ENCODE data around the gene BABAM2.
"Not testable (repeated sequence)": the region's sequence is repeated elsewhere in the genome, so short reads cannot be mapped to it uniquely, and the experiment has no call there.

BABAM2 gene

DNA sequence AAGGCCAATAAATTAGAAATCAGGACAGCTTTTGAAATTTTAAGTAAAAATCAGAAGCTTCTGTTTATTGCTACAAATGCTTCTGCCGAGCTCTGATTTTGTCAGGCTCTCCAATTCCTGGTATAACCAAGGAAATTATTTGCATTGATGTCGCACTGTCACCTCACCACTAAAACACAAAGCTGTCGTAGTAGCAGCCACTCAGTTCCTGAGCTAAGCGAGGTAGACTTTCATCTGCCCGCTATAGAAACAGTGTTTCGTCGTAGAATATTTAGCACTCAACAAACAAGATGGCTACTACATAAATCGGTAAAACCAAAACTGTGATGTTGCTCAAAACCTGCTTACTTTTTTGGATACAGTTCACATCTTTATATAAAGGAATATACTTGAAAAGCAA, 360.8 kb downstream of the BABAM2 start:
- TF ChIP-seq CTCF (IDR thresholded peaks at IDR 0.05; ENCODE audit: low read depth, low read length), result no peak
- Histone ChIP-seq H3K27me3 (ENCODE audit: insufficient read depth, low read depth, severe bottlenecking) (no peaks in the 10 kb centered on the region), H3K27ac (no peak overlapping the region), H3K9me3 (ENCODE audit: severe bottlenecking) (no peaks in the 10 kb centered on the region), H3K4me3 (ENCODE audit: low read depth, low read length) (no peak overlapping the region), H3K36me3 (no peaks in the 10 kb centered on the region)
- DNase-seq, result no peak

- Histone ChIP-seq H3K4me3 (ENCODE audit: low read depth, low read length) (no peak overlapping the region), H3K27ac (no peak overlapping the region), H3K36me3 (no peaks in the 10 kb centered on the region), H3K9me3 (ENCODE audit: severe bottlenecking) (no peaks in the 10 kb centered on the region), H3K27me3 (ENCODE audit: insufficient read depth, low read depth, severe bottlenecking) (no peaks in the 10 kb centered on the region)
- DNase-seq, result no peak
- no peak for TF ChIP-seq CTCF (IDR thresholded peaks at IDR 0.05; ENCODE audit: low read depth, low read length)
Measured at GRCh38 chr2:28252311-28252710, 361.8 kb downstream of the BABAM2 start.

DNA sequence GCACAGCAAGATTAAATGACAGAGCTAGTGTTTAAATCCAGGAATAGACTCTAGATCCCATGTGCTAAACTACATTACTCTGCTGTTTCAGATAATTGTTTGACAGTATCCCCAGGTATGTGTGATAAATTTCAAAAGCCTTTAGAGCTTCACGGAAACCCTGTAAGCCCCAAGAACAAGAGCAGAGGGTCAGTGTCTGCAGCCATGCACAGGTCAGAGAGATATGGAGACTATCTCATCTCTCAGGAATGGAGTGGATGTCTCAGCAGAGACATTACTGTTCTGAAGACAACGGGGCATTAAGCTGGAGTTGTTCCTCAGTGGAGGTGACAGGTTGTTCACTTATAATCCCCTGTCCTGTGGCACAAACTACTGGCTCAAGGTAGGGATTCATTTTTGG, 363.0 kb downstream of the BABAM2 start:
- Histone ChIP-seq H3K27me3 (ENCODE audit: insufficient read depth, low read depth, severe bottlenecking) (no peaks in the 10 kb centered on the region), H3K27ac (no peak overlapping the region), H3K9me3 (ENCODE audit: severe bottlenecking) (no peaks in the 10 kb centered on the region), H3K4me3 (ENCODE audit: low read depth, low read length) (no peak overlapping the region), H3K36me3 (no peaks in the 10 kb centered on the region)
- no peak for DNase-seq
- TF ChIP-seq CTCF (IDR thresholded peaks at IDR 0.05; ENCODE audit: low read depth, low read length), result no peak

GRCh38 chr2:28255231-28255630, 364.7 kb downstream of the BABAM2 start:
- peak; percentile 56 for DNase-seq
- not testable (repeated sequence) for H3K36me3 ChIP-seq; H3K27ac ChIP-seq; H3K9me3 ChIP-seq (ENCODE audit: severe bottlenecking); H3K27me3 ChIP-seq (ENCODE audit: insufficient read depth, low read depth, severe bottlenecking); H3K4me3 ChIP-seq (ENCODE audit: low read depth, low read length)

- DNase-seq, result no peak
- Histone ChIP-seq H3K9me3 (ENCODE audit: severe bottlenecking) (peaks cover 2% of the 10 kb centered on the region), H3K36me3 (no peaks in the 10 kb centered on the region), H3K27ac (no peak overlapping the region), H3K27me3 (ENCODE audit: insufficient read depth, low read depth, severe bottlenecking) (no peaks in the 10 kb centered on the region), H3K4me3 (ENCODE audit: low read depth, low read length) (no peak overlapping the region)
- TF ChIP-seq CTCF (IDR thresholded peaks at IDR 0.05; ENCODE audit: low read depth, low read length), result no peak
Measured at GRCh38 chr2:28257182-28257581, 366.7 kb downstream of the BABAM2 start.

- not testable (repeated sequence) for H3K27me3 ChIP-seq (ENCODE audit: insufficient read depth, low read depth, severe bottlenecking); H3K9me3 ChIP-seq (ENCODE audit: severe bottlenecking); H3K36me3 ChIP-seq; H3K4me3 ChIP-seq (ENCODE audit: low read depth, low read length); DNase-seq; H3K27ac ChIP-seq
Measured at GRCh38 chr2:28259226-28259625, 368.7 kb downstream of the BABAM2 start.

- no peak for TF ChIP-seq CTCF (IDR thresholded peaks at IDR 0.05; ENCODE audit: low read depth, low read length)
- DNase-seq, result no peak
- Histone ChIP-seq H3K27ac (no peak overlapping the region), H3K4me3 (ENCODE audit: low read depth, low read length) (no peak overlapping the region), H3K27me3 (ENCODE audit: insufficient read depth, low read depth, severe bottlenecking) (no peaks in the 10 kb centered on the region), H3K36me3 (no peaks in the 10 kb centered on the region), H3K9me3 (ENCODE audit: severe bottlenecking) (peaks cover 2% of the 10 kb centered on the region)
Measured at GRCh38 chr2:28263690-28264089, 373.2 kb downstream of the BABAM2 start.

All from WERI-Rb-1 (cell line).